Measurements from ENCODE around the gene YARS1. TPM values are rescaled to one million over a fixed set of nuclear protein-coding genes. Genes with fewer than 3 reads are reported as not detected.

The YARS1 gene
- 77.9 and 80.3 TPM in 2 replicates for total RNA-seq
- polyA plus RNA-seq = 125 and 167 TPM in 2 replicates

DNA sequence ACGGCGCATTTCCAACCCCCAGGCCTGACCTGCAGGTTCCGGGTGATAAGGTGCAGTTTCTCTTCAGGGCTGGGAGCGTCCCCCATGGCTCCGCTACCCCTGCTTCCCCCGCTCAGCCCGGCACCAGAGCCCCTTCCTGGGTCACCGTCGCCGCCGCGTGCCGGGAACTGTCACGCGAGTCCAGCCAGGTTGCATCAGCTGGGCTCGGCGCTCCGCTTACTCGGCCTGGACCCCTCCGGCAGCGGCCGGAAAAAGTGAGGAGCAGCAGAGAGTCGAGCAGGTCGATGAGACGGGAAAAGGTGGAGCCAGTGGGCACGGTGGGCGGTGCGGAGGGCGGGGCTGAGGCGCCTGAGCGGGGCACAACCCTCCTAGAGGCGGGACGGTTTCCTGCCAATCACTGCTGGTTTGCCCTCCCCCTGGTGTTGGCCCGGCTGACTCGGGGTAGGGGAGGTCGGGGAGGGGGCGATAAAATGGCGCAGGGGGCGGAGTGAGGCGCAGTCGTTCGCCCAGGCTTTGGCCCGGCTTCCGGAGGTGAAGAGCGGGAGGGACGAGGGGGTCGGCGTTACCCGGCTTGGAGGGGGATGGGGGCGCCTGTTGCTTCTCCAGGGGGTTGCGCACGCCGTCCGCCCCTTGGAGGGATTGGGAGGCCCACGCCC, at the start of gene YARS1, which contains the start of gene S100PBP:
YARS1 (minus strand) TSS at position 200 of the 656 bp plus-strand sequence; CDS start at position 86, 114 bp downstream.
S100PBP (plus strand) TSS at position 495 of the 656 bp plus-strand sequence. CDS start 8,447 bp downstream, outside the sequence.
- H3K36me3 ChIP-seq = no peaks in the 10 kb centered on the region
- H3K9me3 ChIP-seq (ENCODE audit: low read depth) = no peaks in the 10 kb centered on the region
- DNase-seq (ENCODE audit: low read depth in 1 of 2, low spot score in 1 of 2) = peak; percentile 99
- peaks cover 32% of the 10 kb centered on the region for H3K4me1 ChIP-seq (ENCODE audit: low read depth)
- peak within 1 kb of the TSS; percentile 80 for H3K4me3 ChIP-seq
- no peaks in the 10 kb centered on the region for H3K27me3 ChIP-seq
- H3K27ac ChIP-seq = peak within 1 kb of the TSS; percentile 91
- TF ChIP-seq, protein P1, sequence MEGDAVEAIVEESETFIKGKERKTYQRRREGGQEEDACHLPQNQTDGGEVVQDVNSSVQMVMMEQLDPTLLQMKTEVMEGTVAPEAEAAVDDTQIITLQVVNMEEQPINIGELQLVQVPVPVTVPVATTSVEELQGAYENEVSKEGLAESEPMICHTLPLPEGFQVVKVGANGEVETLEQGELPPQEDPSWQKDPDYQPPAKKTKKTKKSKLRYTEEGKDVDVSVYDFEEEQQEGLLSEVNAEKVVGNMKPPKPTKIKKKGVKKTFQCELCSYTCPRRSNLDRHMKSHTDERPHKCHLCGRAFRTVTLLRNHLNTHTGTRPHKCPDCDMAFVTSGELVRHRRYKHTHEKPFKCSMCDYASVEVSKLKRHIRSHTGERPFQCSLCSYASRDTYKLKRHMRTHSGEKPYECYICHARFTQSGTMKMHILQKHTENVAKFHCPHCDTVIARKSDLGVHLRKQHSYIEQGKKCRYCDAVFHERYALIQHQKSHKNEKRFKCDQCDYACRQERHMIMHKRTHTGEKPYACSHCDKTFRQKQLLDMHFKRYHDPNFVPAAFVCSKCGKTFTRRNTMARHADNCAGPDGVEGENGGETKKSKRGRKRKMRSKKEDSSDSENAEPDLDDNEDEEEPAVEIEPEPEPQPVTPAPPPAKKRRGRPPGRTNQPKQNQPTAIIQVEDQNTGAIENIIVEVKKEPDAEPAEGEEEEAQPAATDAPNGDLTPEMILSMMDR (IDR thresholded peaks at IDR 0.05; ENCODE audit: low read depth, low read length) = no peak

DNA sequence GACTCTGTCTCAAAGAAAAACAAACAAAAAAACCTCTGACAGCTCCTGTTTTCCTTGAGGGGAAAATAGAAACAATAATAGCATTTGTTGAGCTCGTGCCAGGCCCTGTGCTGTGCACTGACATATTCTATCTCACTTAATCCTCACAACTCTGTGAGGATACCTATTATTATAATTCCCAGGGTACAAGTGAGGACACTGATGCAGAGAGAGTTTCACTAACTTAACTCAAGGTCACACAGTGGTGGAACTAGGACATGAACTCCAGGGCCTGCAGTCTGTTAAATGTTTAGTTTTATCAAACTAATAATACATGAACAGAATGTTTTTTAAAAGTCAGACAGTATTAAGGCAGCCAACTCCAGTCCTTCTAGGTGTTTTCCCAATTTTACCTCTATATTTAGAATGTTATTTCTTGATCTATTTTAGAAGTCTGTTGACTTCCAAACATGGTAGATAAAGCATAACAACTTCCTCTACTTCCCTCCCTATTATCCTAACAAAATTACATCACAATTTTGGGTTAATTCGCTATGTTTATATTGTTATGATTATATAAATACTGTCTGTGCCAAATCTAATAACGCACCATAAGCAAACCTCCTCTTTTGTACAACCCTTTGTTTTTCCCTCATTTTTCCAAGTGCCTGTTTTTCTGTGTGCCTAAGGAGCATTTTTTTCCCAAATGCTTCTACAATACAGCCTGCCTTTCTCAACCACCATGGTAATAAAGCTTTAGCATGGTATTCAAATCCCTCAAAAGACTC, 48.7 kb upstream of the YARS1 start:
- no peak for DNase-seq (ENCODE audit: low read depth in 1 of 2, low spot score in 1 of 2)
- H3K27me3 ChIP-seq = peaks cover 3% of the 10 kb centered on the region
- TF ChIP-seq, protein P1 (IDR thresholded peaks at IDR 0.05; ENCODE audit: low read depth, low read length) = no peak
- H3K9me3 ChIP-seq (ENCODE audit: low read depth) = no peaks in the 10 kb centered on the region
- no peak overlapping the region for H3K27ac ChIP-seq
- peaks cover 7% of the 10 kb centered on the region for H3K4me1 ChIP-seq (ENCODE audit: low read depth)
- H3K4me3 ChIP-seq = no peak overlapping the region
- peaks cover 7% of the 10 kb centered on the region for H3K36me3 ChIP-seq

DNA sequence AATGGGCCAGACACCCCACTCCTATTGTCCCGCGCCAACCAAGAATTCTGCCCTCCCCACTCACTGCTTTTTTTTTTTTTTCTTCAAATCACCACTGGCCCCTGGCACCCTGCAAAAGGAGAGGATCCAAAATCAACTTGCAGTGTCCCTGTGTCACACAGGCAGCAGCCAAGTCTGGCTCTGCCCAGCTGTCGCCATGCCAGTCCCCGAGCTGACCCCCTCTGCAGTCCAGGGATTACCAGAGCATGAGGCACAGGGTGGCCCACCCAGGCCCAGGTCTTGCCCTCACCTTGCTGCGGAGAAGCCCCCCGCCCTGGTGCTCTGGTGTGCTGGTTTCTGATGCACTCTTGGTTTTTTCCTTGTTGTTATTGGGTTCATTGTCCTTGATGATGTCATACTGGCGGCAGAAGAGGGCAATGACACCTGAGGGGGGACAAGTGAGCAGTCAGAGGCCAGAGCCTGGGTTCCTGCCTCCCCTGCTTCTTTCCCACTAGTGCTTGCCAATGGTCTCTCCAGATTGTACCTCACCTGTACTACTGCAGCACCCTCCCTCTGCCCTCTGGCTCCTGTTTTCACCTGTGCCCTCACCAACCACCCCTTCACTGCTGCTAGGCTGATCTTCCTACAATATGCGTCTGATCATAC, 47.3 kb upstream of the YARS1 start:
- Histone ChIP-seq H3K27me3 (peaks cover 3% of the 10 kb centered on the region), H3K9me3 (ENCODE audit: low read depth) (no peaks in the 10 kb centered on the region), H3K4me3 (no peak overlapping the region), H3K36me3 (peaks cover 7% of the 10 kb centered on the region), H3K27ac (no peak overlapping the region), H3K4me1 (ENCODE audit: low read depth) (no peaks in the 10 kb centered on the region)
- no peak for DNase-seq (ENCODE audit: low read depth in 1 of 2, low spot score in 1 of 2)
- TF ChIP-seq, protein P1 (IDR thresholded peaks at IDR 0.05; ENCODE audit: low read depth, low read length) = no peak

DNA sequence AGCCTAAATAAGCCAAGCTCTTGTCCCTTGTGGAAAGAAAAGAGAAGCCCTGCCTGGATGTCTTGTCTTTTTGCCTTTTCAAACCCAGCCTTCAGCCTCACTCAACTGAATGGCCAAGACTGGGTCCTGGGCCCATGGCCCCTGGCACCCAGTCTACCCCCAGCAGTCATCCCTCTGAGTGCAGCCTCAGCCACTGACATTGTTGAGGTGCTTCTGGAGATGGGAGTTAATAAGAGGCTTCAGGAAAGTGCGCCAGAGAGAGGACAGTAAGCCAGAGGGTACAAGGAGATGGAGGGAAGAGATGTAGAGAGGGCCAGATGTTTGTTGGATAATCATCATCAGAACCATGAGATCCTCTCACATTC, 46.7 kb upstream of the YARS1 start:
- DNase-seq (ENCODE audit: low read depth in 1 of 2, low spot score in 1 of 2) = no peak
- no peaks in the 10 kb centered on the region for H3K27me3 ChIP-seq
- peaks cover 7% of the 10 kb centered on the region for H3K36me3 ChIP-seq
- H3K4me3 ChIP-seq = no peak overlapping the region
- H3K4me1 ChIP-seq (ENCODE audit: low read depth) = no peaks in the 10 kb centered on the region
- no peaks in the 10 kb centered on the region for H3K9me3 ChIP-seq (ENCODE audit: low read depth)
- TF ChIP-seq, protein P1 (IDR thresholded peaks at IDR 0.05; ENCODE audit: low read depth, low read length) = no peak
- H3K27ac ChIP-seq = no peak overlapping the region

DNA sequence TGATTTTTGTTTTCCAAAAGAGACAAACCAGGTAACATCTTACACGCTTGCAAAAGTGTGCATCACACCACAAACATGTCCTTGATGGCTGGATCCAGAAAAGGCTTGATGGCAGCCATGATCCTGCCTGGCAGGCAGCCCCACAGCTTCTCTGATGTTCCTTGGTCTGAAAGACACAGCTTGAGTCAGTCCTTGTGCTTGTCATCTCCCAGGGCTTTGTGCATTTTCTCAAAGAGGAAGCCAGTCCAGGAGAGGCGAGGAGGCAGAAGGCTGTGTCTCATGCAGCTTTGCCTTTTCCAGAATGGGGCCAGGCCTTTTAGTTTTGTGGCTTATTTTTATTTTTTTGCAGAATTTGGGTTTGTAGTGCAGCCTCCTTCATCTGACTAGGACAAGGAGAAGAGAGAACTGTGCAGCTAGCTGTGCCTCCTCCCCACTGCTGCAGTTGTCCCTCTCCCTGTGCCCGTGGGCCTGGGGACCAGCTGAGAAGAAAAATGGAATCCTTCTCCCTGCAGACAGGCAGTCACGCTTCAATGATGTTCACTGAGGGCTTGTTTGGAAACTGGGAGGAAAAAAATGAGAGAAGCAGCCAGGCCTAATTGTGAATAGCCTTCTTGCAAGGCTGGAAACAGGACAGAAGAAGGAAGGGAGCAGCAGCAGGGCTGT, 46.2 kb upstream of the YARS1 start:
- no peaks in the 10 kb centered on the region for H3K4me1 ChIP-seq (ENCODE audit: low read depth)
- H3K36me3 ChIP-seq = peaks cover 7% of the 10 kb centered on the region
- no peak overlapping the region for H3K27ac ChIP-seq

More for the DNA sequence above, 46.2 kb upstream of the YARS1 start:
- H3K9me3 ChIP-seq (ENCODE audit: low read depth) = no peaks in the 10 kb centered on the region
- no peak overlapping the region for H3K4me3 ChIP-seq
- no peak for DNase-seq (ENCODE audit: low read depth in 1 of 2, low spot score in 1 of 2)
- TF ChIP-seq, protein P1 (IDR thresholded peaks at IDR 0.05; ENCODE audit: low read depth, low read length) = no peak
- H3K27me3 ChIP-seq = no peaks in the 10 kb centered on the region

All from cardiac muscle cell (in vitro differentiated cells and primary cell).